Activated naive CD4-positive, alpha-beta T cell (primary cell): ENCODE results near the gene BICDL2.
A peak's percentile ranks its signal among the peaks of the same experiment; 100 is the strongest.

Experiments
- DNase-seq, 4 experiments: peaks; one replicate each; lab custom pipeline; 2025; lab: John Stamatoyannopoulos, UW

BICDL2 gene

DNA sequence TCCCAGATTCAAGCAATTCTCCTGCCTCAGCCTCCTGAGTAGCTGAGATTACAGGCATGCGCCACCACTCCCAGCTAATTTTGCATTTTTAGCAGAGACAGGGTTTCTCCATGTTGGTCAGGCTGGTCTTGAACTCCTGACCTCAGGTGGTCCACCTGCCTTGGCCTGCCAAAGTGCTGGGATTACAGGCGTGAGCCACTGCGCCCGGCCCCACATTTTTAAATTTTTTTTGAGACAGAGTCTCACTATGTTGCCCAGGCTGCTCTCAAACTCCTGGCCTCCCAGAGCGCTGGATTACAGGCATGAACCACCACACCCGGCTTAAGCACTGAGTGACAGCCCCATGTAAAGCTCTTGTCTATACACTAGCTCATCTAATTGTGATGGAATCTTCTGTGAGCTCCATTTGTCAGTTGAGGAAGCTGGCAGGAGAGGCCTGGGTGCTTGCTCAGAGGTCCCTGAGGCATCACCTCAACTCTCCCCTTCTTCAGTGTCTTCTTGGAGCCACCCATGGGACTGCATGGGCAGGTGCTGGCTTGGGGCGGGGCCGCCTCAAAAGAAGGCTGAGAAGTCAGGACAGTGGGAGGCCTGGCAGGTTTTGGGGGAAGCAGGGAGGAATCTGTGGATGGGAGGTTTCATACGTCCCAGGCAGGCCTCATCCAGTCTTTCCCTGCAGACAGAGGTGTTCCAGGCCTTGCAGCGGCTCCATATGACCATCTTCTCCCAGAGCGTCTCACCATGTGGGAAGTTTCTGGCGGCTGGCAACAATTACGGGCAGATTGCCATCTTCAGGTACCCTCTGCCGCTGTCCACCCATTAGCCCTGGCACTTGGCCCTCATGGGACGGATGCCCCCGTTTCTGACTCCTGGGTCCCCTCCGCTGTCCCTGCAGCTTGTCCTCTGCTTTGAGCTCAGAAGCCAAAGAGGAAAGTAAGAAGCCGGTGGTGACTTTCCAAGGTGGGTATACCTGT lies 11.4 kb downstream of the BICDL2 start:
- no peak for DNase-seq

DNA sequence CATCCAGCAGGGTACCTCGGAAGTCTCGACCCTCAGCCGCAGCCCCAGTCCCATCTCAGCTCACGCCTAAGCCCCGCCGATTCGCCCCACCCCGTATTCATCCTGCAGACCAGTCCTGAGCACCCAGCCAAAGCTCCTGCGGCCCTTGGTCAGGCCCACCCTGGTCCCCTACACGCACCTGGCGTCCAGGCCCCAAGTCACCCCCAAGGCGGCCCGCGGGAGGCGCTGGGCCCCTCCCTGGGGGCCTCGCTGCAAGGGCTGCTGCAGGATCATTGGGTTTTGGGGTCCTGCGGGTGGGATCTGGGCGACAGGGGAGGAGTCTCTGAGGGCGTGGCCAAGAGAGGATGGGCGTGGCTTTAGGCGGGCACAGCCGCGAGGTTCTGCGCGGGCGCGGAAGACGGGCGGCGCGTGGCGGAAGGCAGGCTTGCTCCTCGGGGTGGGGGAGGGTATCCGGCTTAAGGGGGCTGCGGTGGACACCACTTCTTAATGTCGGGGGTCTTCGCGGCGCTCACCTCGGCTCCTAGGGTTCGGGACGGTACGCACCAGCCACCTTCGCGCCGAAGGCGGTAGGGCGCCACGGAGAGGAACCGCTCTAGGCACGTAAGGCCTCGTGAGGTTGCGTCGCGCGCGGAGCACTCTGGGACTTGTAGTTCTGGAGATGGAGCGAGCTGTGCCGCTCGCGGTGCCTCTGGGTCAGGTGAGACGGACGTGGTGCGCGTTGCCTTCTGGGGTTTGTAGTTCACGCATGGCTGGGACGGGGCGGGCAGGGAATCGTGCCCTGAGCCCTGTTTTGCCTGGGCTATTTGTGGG lies 12.9 kb downstream of the BICDL2 start, which contains the start of the genes HCFC1R1 and THOC6:
Gene HCFC1R1 (minus strand): TSS at position 274 of the 810 bp plus-strand sequence. CDS start 1 bp downstream, at position 273.
Gene THOC6 (plus strand): TSS at position 367 of the 810 bp plus-strand sequence. CDS start 292 bp downstream, at position 659.
- DNase-seq = peak; percentile 85 to 95 (median 90)

DNA sequence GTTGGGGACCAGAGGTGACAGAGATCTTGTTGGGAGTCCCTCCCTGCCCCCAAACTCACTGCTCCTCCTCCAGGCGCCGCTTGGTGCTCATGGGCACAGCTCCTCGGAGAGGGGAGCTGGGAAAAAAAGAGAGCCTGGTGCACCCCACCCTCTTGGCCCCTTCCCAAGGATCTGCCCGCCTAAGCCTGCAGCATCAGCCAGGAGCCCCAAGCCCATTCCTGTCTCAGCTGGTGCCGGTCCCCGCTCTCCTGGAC lies 13.4 kb downstream of the BICDL2 start:
- DNase-seq = no peak

- no peak for DNase-seq
Observed at GRCh38 chr16:3022684-3023414, 13.9 kb downstream of the BICDL2 start.

DNA sequence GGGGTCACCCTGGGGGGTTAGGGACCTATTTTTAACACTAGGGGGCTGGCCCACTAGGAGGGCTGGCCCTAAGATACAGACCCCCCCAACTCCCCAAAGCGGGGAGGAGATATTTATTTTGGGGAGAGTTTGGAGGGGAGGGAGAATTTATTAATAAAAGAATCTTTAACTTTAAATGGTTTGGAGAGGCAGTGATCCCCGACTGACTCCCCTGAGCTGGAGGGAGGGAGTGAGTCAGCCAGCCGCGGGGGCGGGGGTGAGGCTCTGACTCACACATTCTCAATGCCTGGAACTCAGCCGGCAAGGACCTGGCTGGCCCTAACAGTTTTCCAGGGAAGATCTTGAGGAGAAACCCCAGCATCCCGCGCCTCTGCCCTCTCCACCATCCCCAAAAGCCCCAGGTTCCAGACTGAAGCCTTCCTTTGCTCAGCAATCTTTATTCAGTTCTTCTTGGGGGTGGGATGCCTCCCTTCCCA lies 14.5 kb downstream of the BICDL2 start:
- DNase-seq = peak; percentile 55 to 76 (median 62)

DNA sequence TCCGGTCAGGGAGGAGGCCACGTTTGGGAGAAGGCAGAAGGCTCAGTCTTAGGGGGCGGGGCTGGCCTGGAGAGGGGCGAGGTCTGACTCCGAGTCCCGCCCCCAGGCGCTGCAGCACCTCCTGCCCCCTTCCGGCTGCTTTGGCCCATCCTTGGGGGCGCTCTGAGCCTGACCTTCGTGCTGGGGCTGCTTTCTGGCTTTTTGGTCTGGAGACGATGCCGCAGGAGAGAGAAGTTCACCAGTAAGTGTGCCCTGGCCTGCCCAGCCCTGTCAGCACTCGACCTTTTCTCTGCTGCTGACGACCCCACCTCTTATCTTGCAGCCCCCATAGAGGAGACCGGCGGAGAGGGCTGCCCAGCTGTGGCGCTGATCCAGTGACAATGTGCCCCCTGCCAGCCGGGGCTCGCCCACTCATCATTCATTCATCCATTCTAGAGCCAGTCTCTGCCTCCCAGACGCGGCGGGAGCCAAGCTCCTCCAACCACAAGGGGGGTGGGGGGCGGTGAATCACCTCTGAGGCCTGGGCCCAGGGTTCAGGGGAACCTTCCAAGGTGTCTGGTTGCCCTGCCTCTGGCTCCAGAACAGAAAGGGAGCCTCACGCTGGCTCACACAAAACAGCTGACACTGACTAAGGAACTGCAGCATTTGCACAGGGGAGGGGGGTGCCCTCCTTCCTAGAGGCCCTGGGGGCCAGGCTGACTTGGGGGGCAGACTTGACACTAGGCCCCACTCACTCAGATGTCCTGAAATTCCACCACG lies 15.1 kb downstream of the BICDL2 start:
- DNase-seq = peak; percentile 27 to 62 (median 46)

DNA sequence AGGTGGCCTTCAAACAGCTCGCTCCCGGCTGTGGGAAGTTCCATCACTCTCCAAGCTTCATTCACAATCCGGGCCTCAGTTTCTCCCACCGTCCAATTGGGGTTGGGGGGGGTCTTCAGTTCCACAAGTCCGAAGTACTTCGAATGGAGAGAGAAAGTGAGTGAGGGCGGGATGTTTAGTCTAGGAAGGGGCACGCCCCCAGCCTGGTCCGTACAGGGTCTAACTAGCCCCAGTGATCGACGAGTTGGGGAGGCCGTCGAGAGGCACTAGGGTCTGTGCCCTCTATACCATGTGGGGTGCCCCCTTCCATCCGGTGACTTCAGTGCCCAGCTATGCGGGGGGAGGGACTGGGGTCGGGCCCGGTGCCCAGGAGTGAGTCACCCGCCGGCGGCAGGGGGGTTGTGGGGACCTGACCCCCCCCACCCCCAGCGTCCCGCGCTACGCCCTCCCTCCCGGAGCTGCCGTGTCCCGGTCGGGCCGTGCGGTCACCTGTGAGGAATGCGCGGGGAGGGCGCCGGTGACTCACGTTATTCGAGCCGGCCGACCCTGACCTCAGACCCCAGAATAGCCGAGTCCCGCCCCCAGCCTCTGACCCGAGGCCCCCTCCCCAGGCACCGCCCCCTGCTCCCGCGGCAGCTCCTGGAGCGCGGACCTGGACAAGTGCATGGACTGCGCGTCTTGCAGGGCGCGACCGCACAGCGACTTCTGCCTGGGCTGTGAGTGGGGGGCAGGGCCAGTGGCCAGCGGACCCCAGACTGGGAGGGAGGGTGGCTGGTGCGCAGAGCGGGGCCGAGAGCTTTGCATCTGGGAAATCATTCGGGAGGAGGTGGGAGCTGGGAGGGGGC lies 15.9 kb downstream of the BICDL2 start:
- peak in 2 of 4 experiments; percentile 25 to 58 for DNase-seq

GRCh38 chr16:3020247-3020603 lies 16.5 kb downstream of the BICDL2 start, which contains the start of gene TNFRSF12A:
TNFRSF12A (plus strand) TSS chr16:3020368; CDS start chr16:3020398, 30 bp downstream.
- DNase-seq = peak in 2 of 4 experiments; percentile 18 to 39

- DNase-seq = no peak
Observed at GRCh38 chr16:3019594-3020246, 17.0 kb downstream of the BICDL2 start.

DNA sequence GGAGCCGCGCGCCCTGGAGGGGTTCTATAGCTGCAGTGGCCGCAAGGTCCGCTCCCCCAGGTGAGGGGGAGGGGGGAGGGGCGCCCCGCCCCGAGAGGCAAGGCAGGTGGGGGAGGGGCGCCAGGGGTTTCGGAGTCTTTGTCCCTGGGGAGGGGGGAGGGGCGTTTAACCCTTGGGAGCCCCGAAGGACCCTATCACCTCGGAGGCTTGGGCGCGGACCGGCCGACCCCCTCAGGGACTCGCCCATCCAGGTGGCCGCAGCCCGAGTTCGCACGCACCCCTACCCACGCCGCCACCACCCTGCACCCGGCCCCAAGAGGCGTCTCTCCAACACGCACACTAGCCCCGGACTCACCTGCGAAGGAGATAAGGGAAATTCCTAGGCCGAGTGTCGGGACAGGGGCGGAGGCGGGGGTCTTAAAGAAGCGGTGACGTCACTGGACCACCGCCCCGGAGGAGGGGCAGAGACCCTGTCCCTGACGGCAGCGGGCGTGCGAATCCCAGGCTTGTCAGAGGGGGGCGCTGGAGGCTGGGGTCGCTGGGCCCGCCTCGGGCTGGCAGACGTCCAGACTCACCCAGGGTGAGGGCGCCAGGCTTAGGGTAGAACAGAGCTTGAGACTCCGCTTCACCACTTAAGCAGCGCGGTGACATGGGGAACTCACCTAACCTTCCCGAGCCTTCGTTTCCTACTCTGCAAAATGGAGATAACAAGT lies 18.8 kb downstream of the BICDL2 start, which contains the start of gene CLDN6:
Gene CLDN6 (minus strand): TSS at position 390 of the 713 bp plus-strand sequence. CDS start 2,162 bp downstream, outside the sequence.
- no peak for DNase-seq

GRCh38 chr16:3017344-3017743 lies 19.4 kb downstream of the BICDL2 start:
- DNase-seq = no peak

GRCh38 chr16:3015865-3016521 lies 20.8 kb downstream of the BICDL2 start:
- DNase-seq = no peak

- no peak for DNase-seq
Observed at GRCh38 chr16:3014971-3015370, 21.8 kb downstream of the BICDL2 start.

- no peak for DNase-seq
Observed at GRCh38 chr16:3013998-3014690, 22.6 kb downstream of the BICDL2 start.

DNA sequence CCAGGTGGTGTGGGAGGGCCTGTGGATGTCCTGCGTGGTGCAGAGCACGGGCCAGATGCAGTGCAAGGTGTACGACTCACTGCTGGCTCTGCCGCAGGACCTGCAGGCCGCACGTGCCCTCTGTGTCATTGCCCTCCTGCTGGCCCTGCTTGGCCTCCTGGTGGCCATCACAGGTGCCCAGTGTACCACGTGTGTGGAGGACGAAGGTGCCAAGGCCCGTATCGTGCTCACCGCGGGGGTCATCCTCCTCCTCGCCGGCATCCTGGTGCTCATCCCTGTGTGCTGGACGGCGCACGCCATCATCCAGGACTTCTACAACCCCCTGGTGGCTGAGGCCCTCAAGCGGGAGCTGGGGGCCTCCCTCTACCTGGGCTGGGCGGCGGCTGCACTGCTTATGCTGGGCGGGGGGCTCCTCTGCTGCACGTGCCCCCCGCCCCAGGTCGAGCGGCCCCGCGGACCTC lies 23.2 kb downstream of the BICDL2 start:
- no peak for DNase-seq

DNA sequence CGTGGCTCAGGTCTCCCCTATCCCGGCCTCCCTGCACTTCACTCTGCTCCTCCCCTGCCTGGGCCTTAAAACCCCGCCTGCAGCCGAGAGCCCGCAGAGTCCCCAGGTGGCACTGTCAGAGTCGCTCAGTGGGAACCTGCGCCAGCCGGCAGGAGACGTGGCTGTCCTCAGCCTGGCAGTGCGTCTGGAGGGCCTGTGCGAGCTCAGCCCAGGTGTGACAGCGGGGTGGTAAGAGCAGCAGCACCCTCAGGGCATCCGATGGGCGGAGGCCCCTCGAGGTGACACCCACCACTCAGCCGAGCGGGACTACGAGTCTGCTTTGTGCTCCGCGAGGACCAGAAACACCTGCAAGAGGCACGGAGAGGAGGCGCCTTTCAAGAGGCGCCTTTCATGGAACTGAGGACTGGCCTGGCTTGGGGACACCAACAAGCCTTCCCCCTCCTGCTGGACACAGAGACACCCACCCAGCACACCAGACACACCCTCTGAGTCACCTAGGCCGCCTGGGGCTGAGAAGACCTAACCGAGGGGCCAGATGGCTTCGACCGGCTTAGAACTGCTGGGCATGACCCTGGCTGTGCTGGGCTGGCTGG lies 23.8 kb downstream of the BICDL2 start, which contains the start of gene CLDN9:
Gene CLDN9 (plus strand): TSS at position 96 of the 593 bp plus-strand sequence. CDS start 440 bp downstream, at position 536.
- peak in 1 of 4 experiments; percentile 17 for DNase-seq

GRCh38 chr16:3012246-3012645 lies 24.5 kb downstream of the BICDL2 start:
- DNase-seq = no peak
